SU-DHL-6 (cell line): ENCODE results near the gene FAM111A.

ENCODE experiments used
- H2AFZ ChIP-seq: fragments of 200-600 bp; sonication (generic); 2 replicates; pipeline ENCODE4 v1.6.1; 2014; ENCODE audit warnings: low read depth, mild to moderate bottlenecking, moderate library complexity, mixed read lengths, antibody characterized with exemption, low read length; ENCODE audit not compliant: severe bottlenecking
- H3F3A ChIP-seq: fragments of 200-600 bp; shearing (Covaris generic); 2 replicates; pipeline ENCODE4 v1.6.0; 2016; ENCODE audit warnings: antibody characterized with exemption, mild to moderate bottlenecking; ENCODE audit not compliant: insufficient read depth
- H3K27ac ChIP-seq: fragments of 200-600 bp; sonication (generic); 2 replicates; pipeline ENCODE4 v1.5.1; 2016; ENCODE audit warnings: low read depth, mild to moderate bottlenecking, low read length, moderate library complexity, mixed read lengths
- H3K27me3 ChIP-seq: fragments of 200-600 bp; sonication (generic), shearing (Covaris generic); 2 replicates; pipeline ENCODE4 v1.6.0; 2014; ENCODE audit warnings: mild to moderate bottlenecking, low read length
- H3K36me3 ChIP-seq: fragments of 200-600 bp; sonication (generic); 2 replicates; pipeline ENCODE4 v1.6.1; 2014; ENCODE audit warnings: mild to moderate bottlenecking, low read length, mixed read lengths
- H3K4me2 ChIP-seq: fragments of 300-600, 200-600 bp; shearing (Covaris generic), sonication (generic); 2 replicates; pipeline ENCODE4 v1.6.0; 2014; ENCODE audit warnings: low read length, low read depth, mild to moderate bottlenecking; ENCODE audit not compliant: poor library complexity, severe bottlenecking
- H3K4me3 ChIP-seq: fragments of 200-600 bp; sonication (generic); 2 replicates; pipeline ENCODE4 v1.5.1; 2014; ENCODE audit warnings: antibody characterized with exemption, low read length, mild to moderate bottlenecking, mixed read lengths; ENCODE audit not compliant: insufficient read depth, poor library complexity, severe bottlenecking
- H3K79me2 ChIP-seq: fragments of 200-600 bp; sonication (generic); 2 replicates; pipeline ENCODE4 v1.6.1; 2014; ENCODE audit warnings: mild to moderate bottlenecking, low read length, moderate library complexity; ENCODE audit not compliant: insufficient read depth
- H3K9ac ChIP-seq: fragments of 200-600 bp; sonication (generic); 2 replicates; pipeline ENCODE4 v1.7.0; 2014; ENCODE audit warnings: mild to moderate bottlenecking, low read length
- H3K9me2 ChIP-seq: fragments of 200-600 bp; sonication (generic); replicated peaks from 2 replicates; pipeline ENCODE4 v1.6.1; 2014; ENCODE audit warnings: low read length; ENCODE audit not compliant: insufficient read depth
- H3K9me3 ChIP-seq: fragments of 200-600 bp; sonication (generic); 2 replicates; pipeline ENCODE4 v1.6.1; 2014; ENCODE audit warnings: low read length, mixed read lengths; ENCODE audit not compliant: insufficient read depth
- H4K20me1 ChIP-seq: fragments of 200-600 bp; sonication (generic); 2 replicates; pipeline ENCODE4 v1.6.1; 2014; ENCODE audit warnings: low read depth, mild to moderate bottlenecking, antibody characterized with exemption, low read length, moderate library complexity, mixed read lengths
- CTCF ChIP-seq: fragments of 200-600 bp; sonication (generic); IDR thresholded peaks from one replicate; pipeline ENCODE4 v1.5.1; 2017; ENCODE audit warnings: antibody characterized with exemption, mild to moderate bottlenecking, low read length, moderate library complexity; ENCODE audit not compliant: insufficient read depth, poor library complexity, severe bottlenecking
- EZH2phosphoT487 ChIP-seq: fragments of 200-600 bp; sonication (generic), shearing (Covaris generic); conservative IDR thresholded peaks from 2 replicates; pipeline ENCODE4 v1.6.1; 2018; ENCODE audit warnings: mild to moderate bottlenecking, antibody characterized with exemption, low read length, moderate library complexity, mixed read lengths

FAM111A gene

GRCh38 chr11:59173964-59174663 is 31.5 kb downstream of the FAM111A start:
- Histone ChIP-seq H3K27me3 (no peaks in the 10 kb centered on the region), H4K20me1 (no peaks in the 10 kb centered on the region; the same call in 1 of the 2 replicates), H3K79me2 (no peaks in the 10 kb centered on the region), H2AFZ (no peak overlapping the region), H3K9me3 (peaks cover 12% of the 10 kb centered on the region; the same call in 1 of the 2 replicates), H3K27ac (no peak overlapping the region), H3K4me2 (no peak overlapping the region), H3K9ac (no peak overlapping the region), H3K4me3 (no peak overlapping the region), H3F3A (no peaks in the 10 kb centered on the region), H3K36me3 (peaks cover 3% of the 10 kb centered on the region; the same call in 1 of the 2 replicates), H3K9me2 (no peaks in the 10 kb centered on the region)
- TF ChIP-seq CTCF (no peak), EZH2phosphoT487 (no peak)

GRCh38 chr11:59174664-59175033 is 32.0 kb downstream of the FAM111A start:
- TF ChIP-seq EZH2phosphoT487 (no peak), CTCF (no peak)
- Histone ChIP-seq H3K4me2 (no peak overlapping the region), H3K27me3 (no peaks in the 10 kb centered on the region), H2AFZ (no peak overlapping the region), H3K4me3 (no peak overlapping the region), H3K9me3 (peaks cover 18% of the 10 kb centered on the region; the same call in 1 of the 2 replicates), H3K9me2 (no peaks in the 10 kb centered on the region), H3K79me2 (no peaks in the 10 kb centered on the region), H3K9ac (no peak overlapping the region), H3K27ac (no peak overlapping the region), H4K20me1 (no peaks in the 10 kb centered on the region; the same call in 1 of the 2 replicates), H3F3A (no peaks in the 10 kb centered on the region), H3K36me3 (peaks cover 3% of the 10 kb centered on the region; the same call in 1 of the 2 replicates)

GRCh38 chr11:59175091-59175501 is 32.4 kb downstream of the FAM111A start:
- no peak overlapping the region for H3K9ac ChIP-seq
- no peak overlapping the region for H3K27ac ChIP-seq
- no peak overlapping the region for H3K4me2 ChIP-seq
- no peaks in the 10 kb centered on the region for H3F3A ChIP-seq
- no peaks in the 10 kb centered on the region for H3K9me2 ChIP-seq
- no peaks in the 10 kb centered on the region for H3K79me2 ChIP-seq
- H2AFZ ChIP-seq: no peak overlapping the region
- TF ChIP-seq EZH2phosphoT487: no peak
- H3K4me3 ChIP-seq: no peak overlapping the region
- peaks cover 18% of the 10 kb centered on the region; the same call in 1 of the 2 replicates for H3K9me3 ChIP-seq
- H3K27me3 ChIP-seq: no peaks in the 10 kb centered on the region
- H3K36me3 ChIP-seq: peaks cover 3% of the 10 kb centered on the region; the same call in 1 of the 2 replicates
- no peaks in the 10 kb centered on the region; the same call in 1 of the 2 replicates for H4K20me1 ChIP-seq

- no peak for TF ChIP-seq EZH2phosphoT487
- TF ChIP-seq CTCF: no peak
- H3K27me3 ChIP-seq: no peaks in the 10 kb centered on the region
- H4K20me1 ChIP-seq: no peaks in the 10 kb centered on the region; the same call in 1 of the 2 replicates
- H3K9me3 ChIP-seq: peaks cover 18% of the 10 kb centered on the region; the same call in 1 of the 2 replicates
- H3F3A ChIP-seq: no peaks in the 10 kb centered on the region
- H3K36me3 ChIP-seq: peaks cover 3% of the 10 kb centered on the region; the same call in 1 of the 2 replicates
- no peaks in the 10 kb centered on the region for H3K9me2 ChIP-seq
- H3K4me3 ChIP-seq: no peak overlapping the region
- no peak overlapping the region for H3K27ac ChIP-seq
- H3K79me2 ChIP-seq: no peaks in the 10 kb centered on the region
- no peak overlapping the region for H3K4me2 ChIP-seq
- no peak overlapping the region for H3K9ac ChIP-seq
- H2AFZ ChIP-seq: no peak overlapping the region
Measured at GRCh38 chr11:59176330-59176729, 33.7 kb downstream of the FAM111A start.
